Glomerular visceral epithelial cell (primary cell): ENCODE results near the gene GPS1.

ENCODE experiments used
- DNase-seq: peaks from one replicate; pipeline ENCODE4 v3.0.0-alpha.2; 2016; ENCODE audit errors: extremely low spot score

The GPS1 gene

DNA sequence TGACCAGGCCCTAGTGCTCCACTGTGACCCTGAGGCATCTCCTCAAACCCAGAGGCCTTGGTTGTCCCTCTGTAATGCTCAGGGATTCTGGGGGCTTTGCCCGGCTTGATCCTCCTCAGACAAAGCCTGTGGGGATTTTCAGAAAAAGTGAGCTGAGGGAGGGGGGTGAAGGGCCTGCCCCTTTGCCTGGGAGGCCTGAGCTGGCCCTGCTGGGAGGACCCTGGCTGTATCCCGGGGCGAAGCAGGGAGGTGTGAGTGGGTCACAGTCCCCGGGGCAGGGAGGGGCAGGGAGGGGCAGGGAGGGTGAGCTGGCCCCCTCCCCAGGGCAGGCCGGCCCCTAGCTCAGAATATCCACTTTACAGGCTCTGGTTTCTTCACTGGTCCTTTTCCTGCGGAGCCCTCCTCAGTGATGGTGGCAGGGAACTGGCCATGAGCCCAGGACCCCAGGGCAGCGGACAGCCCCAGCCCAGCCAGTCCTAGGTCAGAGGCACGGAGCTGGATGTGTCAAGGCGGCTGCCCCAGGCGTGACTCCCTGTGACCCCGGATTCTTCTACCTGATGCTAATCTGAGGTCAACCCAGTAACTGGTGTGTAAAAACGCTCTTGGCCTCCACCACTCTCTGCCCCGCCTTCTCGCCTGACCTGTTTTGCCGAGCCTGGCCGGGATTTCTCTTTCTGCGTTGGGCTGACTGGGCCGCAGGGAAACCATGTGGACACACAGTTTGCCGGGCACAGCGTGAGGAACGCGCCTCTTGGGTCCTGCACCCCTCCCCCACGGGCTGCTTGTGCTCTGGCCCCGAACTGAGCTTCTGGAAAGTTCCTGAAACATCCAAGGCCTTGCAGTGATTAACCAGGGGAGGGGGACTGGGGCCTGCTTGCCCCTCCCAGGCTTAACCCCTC, 52.1 kb downstream of the GPS1 start:
- DNase-seq = no peak

DNA sequence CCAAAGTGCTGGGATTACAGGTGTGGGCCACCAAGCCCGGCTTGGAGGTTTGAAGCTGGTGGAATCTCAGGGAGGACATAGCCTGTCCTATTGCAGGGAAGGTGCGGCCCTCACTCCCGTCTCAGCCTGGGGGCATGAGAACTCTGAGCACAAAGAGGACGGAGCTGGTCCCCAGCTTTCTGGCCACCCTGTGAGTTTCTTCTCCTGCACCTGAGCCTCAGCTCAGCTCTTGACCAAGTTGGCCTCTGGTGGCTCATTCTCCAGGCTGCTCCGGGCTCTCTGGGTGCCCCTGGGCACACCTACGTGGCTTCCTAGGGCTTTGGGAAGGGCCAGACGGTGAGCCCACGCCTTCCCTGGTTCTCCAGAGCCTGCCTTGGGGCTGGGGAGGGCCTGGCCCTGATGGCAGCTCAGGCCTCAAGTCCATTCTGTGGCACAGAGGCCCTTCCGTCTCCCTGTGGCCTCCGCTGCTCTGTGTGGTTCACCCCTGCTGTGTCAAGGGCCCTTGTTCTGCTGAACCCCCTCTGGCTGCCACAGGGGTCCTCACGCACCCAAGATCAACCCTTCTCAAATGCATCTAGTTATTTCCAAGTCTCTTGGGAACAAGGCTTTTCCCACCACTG, 53.2 kb downstream of the GPS1 start:
- no peak for DNase-seq

DNA sequence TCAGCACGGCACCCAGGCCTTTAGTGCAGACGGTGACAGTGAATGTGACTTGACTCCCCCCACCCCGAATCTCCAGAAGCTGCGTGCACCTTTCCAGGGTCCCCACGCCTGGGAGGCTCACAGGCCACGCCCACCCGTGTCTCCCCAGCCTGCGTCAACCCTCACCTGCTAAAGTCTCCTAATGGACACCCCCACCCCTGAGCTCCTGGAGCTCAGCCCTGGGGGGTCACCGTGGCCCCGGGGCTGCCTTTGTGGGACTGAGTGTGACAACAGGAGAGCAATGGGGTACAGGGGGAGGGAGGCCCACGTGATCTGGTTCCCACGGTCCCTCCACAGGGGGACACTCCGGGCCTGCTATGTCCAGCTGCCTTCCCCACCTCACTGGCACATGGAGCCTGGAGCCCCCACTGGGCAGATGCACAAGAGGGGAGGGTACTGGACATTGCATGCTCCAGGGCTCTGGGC, 53.8 kb downstream of the GPS1 start:
- DNase-seq = no peak

DNA sequence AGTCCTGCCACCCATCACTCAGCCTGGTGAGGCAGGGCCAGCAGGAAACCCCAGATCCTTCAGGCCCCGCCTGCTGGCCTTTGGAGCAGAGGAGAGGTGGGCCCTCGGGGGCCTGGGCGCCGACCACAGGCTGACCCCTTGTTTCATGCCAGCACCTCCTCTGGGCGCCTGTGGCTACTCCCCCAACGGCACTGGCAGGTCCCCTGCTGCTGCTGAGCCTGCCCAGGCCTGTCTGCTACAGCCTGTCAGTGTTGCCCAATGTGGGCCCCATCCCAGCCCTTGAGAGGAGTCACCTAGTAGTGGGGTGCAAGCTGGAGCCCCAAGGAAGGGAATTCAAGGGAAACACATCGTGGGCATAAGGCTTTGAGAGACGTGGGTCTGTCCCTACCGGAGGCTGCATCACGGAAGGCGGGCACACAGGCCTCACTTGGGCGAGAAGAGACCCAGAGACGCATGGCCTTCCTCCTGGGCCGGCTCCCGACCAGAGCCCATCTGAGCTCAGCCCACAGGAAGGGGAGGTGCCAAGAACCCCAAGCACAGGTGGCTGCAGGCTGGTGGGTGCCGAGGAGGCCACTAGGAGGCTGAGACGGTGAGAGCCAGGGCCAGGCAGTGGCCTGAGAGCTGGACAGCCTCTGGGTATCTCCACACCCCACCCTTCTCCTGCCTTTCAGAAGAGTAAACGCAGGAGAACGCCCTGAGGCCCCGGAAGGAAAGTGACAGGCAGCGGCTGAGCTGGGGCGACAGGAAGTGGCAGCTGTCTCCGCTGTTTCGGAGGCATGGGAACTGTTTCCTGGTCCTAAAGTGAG, 54.4 kb downstream of the GPS1 start:
- peak; percentile 44 for DNase-seq

DNA sequence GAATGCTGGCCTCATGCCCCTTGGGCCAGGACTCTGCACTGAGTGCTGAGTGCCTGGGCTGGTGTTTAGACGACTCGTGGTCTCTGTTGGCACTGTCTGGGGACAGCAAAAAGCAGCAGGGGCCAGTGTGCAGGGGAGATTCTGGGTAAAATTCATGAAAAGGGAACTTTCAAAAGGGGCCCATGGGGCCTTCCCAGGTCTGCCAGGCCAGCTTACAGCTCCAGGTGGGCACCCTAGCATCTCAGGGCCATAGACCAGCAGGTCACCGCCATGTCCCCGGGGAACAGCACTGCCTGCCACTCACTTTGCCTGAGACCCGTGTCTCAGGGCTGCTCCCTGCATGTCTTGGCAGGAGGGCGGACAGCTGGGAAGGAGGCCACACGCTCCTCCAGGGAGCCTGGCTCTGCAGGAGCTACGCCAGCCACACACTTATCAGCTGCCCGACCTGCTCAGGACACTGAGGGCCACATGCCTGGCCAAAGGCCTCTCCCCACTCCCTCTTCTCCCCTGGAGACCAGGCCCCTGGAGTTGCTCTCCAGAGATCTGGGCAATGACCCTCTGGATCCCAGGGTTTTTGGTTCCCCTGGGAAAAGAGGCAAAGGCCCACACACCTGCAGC, 55.1 kb downstream of the GPS1 start:
- DNase-seq = no peak
